ENCODE data around the gene MORN1. TPM values are rescaled to one million over a fixed set of nuclear protein-coding genes. Genes with fewer than 3 reads are reported as not detected.

Gene MORN1
- polyA plus RNA-seq, 1 donor, result 10.3 TPM

DNA sequence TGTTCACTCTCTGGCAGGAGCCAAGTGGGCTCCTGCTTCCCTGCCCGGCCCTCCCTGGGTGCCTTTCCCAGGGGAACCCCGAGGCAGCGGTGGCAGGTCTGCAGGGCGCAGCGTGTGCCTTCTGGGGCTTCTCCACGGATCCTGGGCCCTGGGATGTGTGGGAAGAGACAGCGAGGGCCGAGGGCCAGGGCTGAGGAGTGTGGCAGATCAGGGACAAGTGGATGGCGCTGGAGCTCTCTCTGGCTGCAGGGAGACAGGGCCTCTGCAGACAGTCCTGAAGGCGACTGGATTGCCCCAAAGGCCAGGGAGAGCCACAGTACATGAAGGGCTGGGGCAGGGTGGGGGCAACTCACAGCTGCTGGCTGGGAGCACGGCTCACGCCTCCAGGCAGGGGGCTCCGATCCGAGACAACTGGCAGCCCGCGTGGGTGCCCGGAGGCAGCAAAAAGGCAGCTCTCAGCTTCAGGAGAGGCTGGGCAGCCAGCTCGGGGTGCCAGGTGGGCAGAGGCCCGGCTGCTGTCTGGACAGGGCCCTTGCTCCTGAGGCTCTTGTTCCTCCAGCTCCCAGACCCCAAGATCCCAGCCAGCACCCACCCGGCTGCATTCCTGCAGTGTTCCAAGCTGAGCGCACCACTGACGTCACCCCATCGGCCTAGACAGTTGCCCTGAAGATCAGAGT lies 16.0 kb downstream of the MORN1 start:
- DNase-seq, result no peak
- WGBS (ENCODE audit: insufficient coverage, low lambda C conversion rate), result no CpG with 5 or more reads among the region's 23 CpGs

DNA sequence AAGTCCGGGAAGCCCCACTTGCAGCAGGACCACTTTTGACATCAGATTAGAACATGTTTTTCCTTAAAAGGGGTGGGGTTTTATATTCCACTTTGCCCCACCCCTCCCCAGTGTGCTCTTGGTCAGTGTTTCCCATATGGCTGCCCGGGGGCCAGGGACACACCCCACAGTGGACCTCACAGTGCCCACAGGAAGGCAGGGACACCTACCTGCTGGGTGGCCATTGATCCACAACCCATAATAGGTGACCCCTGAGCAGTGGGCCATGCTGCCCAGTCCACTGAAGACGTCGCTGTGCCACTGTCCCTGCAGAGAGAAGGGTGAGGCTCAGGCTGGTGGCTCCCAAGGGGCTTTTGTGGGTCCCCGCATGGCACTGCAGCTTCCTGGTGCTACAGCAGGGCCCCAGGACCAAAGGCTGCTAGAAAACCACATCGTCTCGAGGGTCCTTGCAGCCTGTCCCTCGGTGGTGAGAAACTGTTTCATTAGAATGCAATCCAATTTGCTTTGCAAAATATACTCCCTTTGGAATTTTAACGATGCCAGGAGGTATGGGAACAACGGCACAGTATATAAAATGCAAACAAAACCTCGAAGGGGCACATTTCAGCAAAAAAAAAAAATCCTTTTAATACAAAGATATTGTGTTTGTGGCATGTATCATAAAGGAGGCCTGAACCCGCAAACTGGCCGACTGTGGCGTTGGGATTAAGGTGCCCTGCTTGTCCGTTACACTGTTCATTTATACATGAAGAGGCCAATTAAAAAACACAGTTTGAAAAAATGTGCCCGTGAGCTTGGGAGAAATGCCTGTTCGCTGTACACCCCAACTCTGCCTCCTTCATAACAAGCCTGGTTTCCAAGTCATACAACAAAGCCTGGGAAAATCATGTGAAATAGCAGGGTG lies 16.9 kb downstream of the MORN1 start:
- 71% methylated on average over 4 of the region's 17 CpGs for WGBS (ENCODE audit: insufficient coverage, low lambda C conversion rate)
- Histone ChIP-seq H3K27me3 (ENCODE audit: control insufficient read depth, insufficient read depth, low read length) (no peaks in the 10 kb centered on the region), H3K4me3 (ENCODE audit: low read length) (no peak overlapping the region), H3K4me1 (ENCODE audit: control insufficient read depth, insufficient read depth, low read length) (peaks cover 8% of the 10 kb centered on the region), H3K27ac (ENCODE audit: low read length) (no peak overlapping the region), H3K36me3 (ENCODE audit: control insufficient read depth, insufficient read depth, low read length) (no peaks in the 10 kb centered on the region), H3K9me3 (ENCODE audit: control insufficient read depth, low read depth, low read length) (no peaks in the 10 kb centered on the region)
- DNase-seq, result no peak

More for the DNA sequence above, 16.0 kb downstream of the MORN1 start:
- Histone ChIP-seq H3K27me3 (ENCODE audit: control insufficient read depth, insufficient read depth, low read length) (no peaks in the 10 kb centered on the region), H3K36me3 (ENCODE audit: control insufficient read depth, insufficient read depth, low read length) (no peaks in the 10 kb centered on the region), H3K9me3 (ENCODE audit: control insufficient read depth, low read depth, low read length) (no peaks in the 10 kb centered on the region), H3K4me3 (ENCODE audit: low read length) (no peak overlapping the region), H3K4me1 (ENCODE audit: control insufficient read depth, insufficient read depth, low read length) (peaks cover 8% of the 10 kb centered on the region), H3K27ac (ENCODE audit: low read length) (no peak overlapping the region)

DNA sequence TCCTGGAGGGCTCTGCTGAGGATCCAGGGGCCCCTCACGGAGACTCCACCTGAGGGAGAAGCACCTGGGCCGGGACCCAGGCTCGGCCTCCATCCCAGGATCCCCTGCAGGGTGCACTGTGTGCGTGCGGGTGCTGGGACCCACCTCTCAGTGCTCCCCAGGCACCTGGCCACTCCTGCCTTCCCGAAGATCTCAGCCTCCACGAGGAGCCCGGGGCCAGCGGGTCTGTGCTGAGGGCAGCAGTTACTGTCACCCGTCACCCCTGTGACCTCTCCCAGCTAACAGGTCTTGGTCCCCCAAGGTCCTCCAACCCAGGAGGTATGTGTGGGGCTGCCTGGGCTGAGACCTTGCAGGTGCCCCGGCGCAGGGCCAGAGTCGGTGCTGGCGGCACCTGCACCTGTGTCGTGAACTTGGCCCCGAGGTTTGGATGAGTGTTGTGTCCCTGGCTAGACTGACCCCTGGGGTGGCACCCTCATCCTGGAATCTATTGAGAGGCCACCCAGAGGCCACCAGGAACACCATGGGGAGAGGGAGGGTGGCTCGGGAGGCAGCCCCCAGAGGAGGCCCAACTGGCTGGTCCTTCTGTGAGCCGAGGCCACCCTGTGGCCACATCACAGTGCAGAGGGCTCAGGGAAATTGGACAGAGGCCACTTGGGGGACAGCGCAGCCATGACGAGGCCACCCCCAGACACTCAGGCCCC lies 17.7 kb downstream of the MORN1 start:
- H3K27me3 ChIP-seq (ENCODE audit: control insufficient read depth, insufficient read depth, low read length), result no peaks in the 10 kb centered on the region
- H3K27ac ChIP-seq (ENCODE audit: low read length), result no peak overlapping the region
- H3K36me3 ChIP-seq (ENCODE audit: control insufficient read depth, insufficient read depth, low read length), result no peaks in the 10 kb centered on the region
- no CpG with 5 or more reads among the region's 20 CpGs for WGBS (ENCODE audit: insufficient coverage, low lambda C conversion rate)
- no peak for DNase-seq
- no peak overlapping the region for H3K4me3 ChIP-seq (ENCODE audit: low read length)
- no peaks in the 10 kb centered on the region for H3K9me3 ChIP-seq (ENCODE audit: control insufficient read depth, low read depth, low read length)
- peaks cover 8% of the 10 kb centered on the region for H3K4me1 ChIP-seq (ENCODE audit: control insufficient read depth, insufficient read depth, low read length)

- H3K4me1 ChIP-seq (ENCODE audit: control insufficient read depth, insufficient read depth, low read length), result no peaks in the 10 kb centered on the region
- no peaks in the 10 kb centered on the region for H3K27me3 ChIP-seq (ENCODE audit: control insufficient read depth, insufficient read depth, low read length)
- no peak for DNase-seq
- no CpG with 5 or more reads among the region's 36 CpGs for WGBS (ENCODE audit: insufficient coverage, low lambda C conversion rate)
- no peak overlapping the region for H3K27ac ChIP-seq (ENCODE audit: low read length)
- no peak overlapping the region for H3K4me3 ChIP-seq (ENCODE audit: low read length)
- H3K36me3 ChIP-seq (ENCODE audit: control insufficient read depth, insufficient read depth, low read length), result no peaks in the 10 kb centered on the region
- H3K9me3 ChIP-seq (ENCODE audit: control insufficient read depth, low read depth, low read length), result no peaks in the 10 kb centered on the region
Observed at GRCh38 chr1:2372551-2373490, 18.5 kb downstream of the MORN1 start.

GRCh38 chr1:2368053-2368744 lies 23.2 kb downstream of the MORN1 start:
- WGBS (ENCODE audit: insufficient coverage, low lambda C conversion rate), result no CpG with 5 or more reads among the region's 8 CpGs
- DNase-seq, result no peak
- no peaks in the 10 kb centered on the region for H3K9me3 ChIP-seq (ENCODE audit: control insufficient read depth, low read depth, low read length)

GRCh38 chr1:2363847-2364513 lies 27.4 kb downstream of the MORN1 start:
- H3K4me3 ChIP-seq (ENCODE audit: low read length), result no peak overlapping the region
- 100% methylated on average over 2 of the region's 2 CpGs for WGBS (ENCODE audit: insufficient coverage, low lambda C conversion rate)
- H3K27ac ChIP-seq (ENCODE audit: low read length), result no peak overlapping the region
- no peak for DNase-seq
- no peaks in the 10 kb centered on the region for H3K27me3 ChIP-seq (ENCODE audit: control insufficient read depth, insufficient read depth, low read length)
- H3K36me3 ChIP-seq (ENCODE audit: control insufficient read depth, insufficient read depth, low read length), result no peaks in the 10 kb centered on the region
- no peaks in the 10 kb centered on the region for H3K4me1 ChIP-seq (ENCODE audit: control insufficient read depth, insufficient read depth, low read length)
- H3K9me3 ChIP-seq (ENCODE audit: control insufficient read depth, low read depth, low read length), result no peaks in the 10 kb centered on the region

More at GRCh38 chr1:2368053-2368744, 23.2 kb downstream of the MORN1 start:
- no peak overlapping the region for H3K27ac ChIP-seq (ENCODE audit: low read length)
- H3K4me3 ChIP-seq (ENCODE audit: low read length), result no peak overlapping the region
- no peaks in the 10 kb centered on the region for H3K4me1 ChIP-seq (ENCODE audit: control insufficient read depth, insufficient read depth, low read length)
- no peaks in the 10 kb centered on the region for H3K27me3 ChIP-seq (ENCODE audit: control insufficient read depth, insufficient read depth, low read length)
- H3K36me3 ChIP-seq (ENCODE audit: control insufficient read depth, insufficient read depth, low read length), result no peaks in the 10 kb centered on the region

- no peaks in the 10 kb centered on the region for H3K9me3 ChIP-seq (ENCODE audit: control insufficient read depth, low read depth, low read length)
- H3K27ac ChIP-seq (ENCODE audit: low read length), result no peak overlapping the region
- no peak for DNase-seq
- WGBS (ENCODE audit: insufficient coverage, low lambda C conversion rate), result no CpG with 5 or more reads among the region's 11 CpGs
- H3K36me3 ChIP-seq (ENCODE audit: control insufficient read depth, insufficient read depth, low read length), result no peaks in the 10 kb centered on the region
- H3K27me3 ChIP-seq (ENCODE audit: control insufficient read depth, insufficient read depth, low read length), result no peaks in the 10 kb centered on the region
- no peak overlapping the region for H3K4me3 ChIP-seq (ENCODE audit: low read length)
- no peaks in the 10 kb centered on the region for H3K4me1 ChIP-seq (ENCODE audit: control insufficient read depth, insufficient read depth, low read length)
Observed at GRCh38 chr1:2360588-2361364, 30.6 kb downstream of the MORN1 start.

GRCh38 chr1:2358651-2359640 lies 32.4 kb downstream of the MORN1 start:
- H3K36me3 ChIP-seq (ENCODE audit: control insufficient read depth, insufficient read depth, low read length), result no peaks in the 10 kb centered on the region
- H3K4me1 ChIP-seq (ENCODE audit: control insufficient read depth, insufficient read depth, low read length), result no peaks in the 10 kb centered on the region
- H3K4me3 ChIP-seq (ENCODE audit: low read length), result no peak overlapping the region
- H3K27me3 ChIP-seq (ENCODE audit: control insufficient read depth, insufficient read depth, low read length), result no peaks in the 10 kb centered on the region
- no peaks in the 10 kb centered on the region for H3K9me3 ChIP-seq (ENCODE audit: control insufficient read depth, low read depth, low read length)
- DNase-seq, result no peak
- WGBS (ENCODE audit: insufficient coverage, low lambda C conversion rate), result no CpG with 5 or more reads among the region's 24 CpGs
- H3K27ac ChIP-seq (ENCODE audit: low read length), result no peak overlapping the region

Measured in large intestine (tissue), 3 donors.